ENCODE data around the gene CAV2. TPM values are rescaled to one million over a fixed set of nuclear protein-coding genes. Genes with fewer than 3 reads are reported as not detected.

Gene CAV2
- total and polyA plus RNA-seq, 2 of the 13 experiments (the other 11 are each of a cell fraction or from before 2014, with no cell fraction given) = 0.09 to 0.18 TPM

DNA sequence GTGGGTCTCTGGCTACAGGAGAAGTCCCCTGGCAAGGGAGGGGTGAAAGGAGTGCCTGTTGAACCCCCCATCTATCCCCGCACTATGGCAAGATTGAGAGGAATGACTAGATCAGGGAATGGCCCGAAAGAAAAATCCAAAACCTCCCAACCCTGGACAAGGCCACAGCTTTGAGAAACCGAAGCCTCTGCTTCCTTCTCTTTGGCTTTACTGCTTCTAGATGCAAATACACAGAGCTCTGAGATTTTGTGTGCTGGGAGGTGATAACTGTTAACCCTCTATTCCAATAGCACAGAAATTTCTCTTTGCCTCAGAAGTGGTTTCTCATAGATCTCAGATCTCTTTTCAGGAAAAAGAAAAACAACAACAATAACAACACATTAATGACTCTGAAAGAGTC, 40.3 kb downstream of the CAV2 start:
- no peaks in the 10 kb centered on the region for H3K36me3 ChIP-seq (replicated peaks in 1 of 2; ENCODE audit: control insufficient read depth in 1 of 2, insufficient read depth in 2 of 2, low read length in 2 of 2)
- no TSS peak for BruUV-seq (replicated peaks)
- H2AFZ ChIP-seq (ENCODE audit: low read length) = no peak overlapping the region
- H4K20me1 ChIP-seq (ENCODE audit: insufficient read depth, low read length) = no peaks in the 10 kb centered on the region
- CTCF ChIA-PET (ENCODE audit: low intra/inter-chr PET ratio, low total read pairs) = no interaction called here
- POLR2A ChIA-PET = no interaction called here
- peaks cover 13% of the 10 kb centered on the region for H3K4me1 ChIP-seq (ENCODE audit: insufficient read depth, low read length)
- ATAC-seq (no peak), FAIRE-seq (no peak), DNase-seq (ENCODE audit: low spot score) (no peak)
- H3K4me3 ChIP-seq (replicated peaks in 1 of 3; ENCODE audit: insufficient read depth in 1 of 3, low read depth in 2 of 3, low read length in 3 of 3) = no peak overlapping the region
- intact Hi-C loops (cut with micrococcal nuclease; ENCODE audit: unreplicated experiment) = no loop called here
- in situ Hi-C loops (cut with HindIII; ENCODE audit: extremely low pct_ligation_motif_present, low pct_unique_long_range_greater_than_20kb) = no loop called here
- no peak overlapping the region for H3K4me2 ChIP-seq (ENCODE audit: low read depth, low read length)
- H3K27ac ChIP-seq (ENCODE audit: extremely low read length, insufficient read depth, low read length) = no peak overlapping the region
- H3K79me2 ChIP-seq (ENCODE audit: insufficient read depth, low read length) = no peaks in the 10 kb centered on the region
- no peaks in the 10 kb centered on the region for H3K9me3 ChIP-seq (ENCODE audit: low read length)
- H3K27me3 ChIP-seq (ENCODE audit: control insufficient read depth in 1 of 2, insufficient read depth in 2 of 2, low read length in 2 of 2) = no peaks in the 10 kb centered on the region
- WGBS (ENCODE audit: low lambda C conversion rate) = 64% methylated on average over 3 of the region's 3 CpGs
- H3K9ac ChIP-seq (ENCODE audit: insufficient read depth, low read depth, low read length) = no peak overlapping the region
- TF ChIP-seq GZF1 (CRISPR knock-in tag; IDR thresholded peaks at IDR 0.05) (no peak), ZSCAN9 (CRISPR knock-in tag; IDR thresholded peaks at IDR 0.05; ENCODE audit: borderline replicate concordance) (no peak), RFX5 (IDR thresholded peaks at IDR 0.05; ENCODE audit: low read depth, low read length) (no peak), NFIB (CRISPR knock-in tag; IDR thresholded peaks at IDR 0.05; ENCODE audit: borderline replicate concordance) (no peak), NAIF1 (CRISPR knock-in tag; IDR thresholded peaks at IDR 0.05; ENCODE audit: borderline replicate concordance) (no peak), ZFP36L2 (CRISPR knock-in tag; IDR thresholded peaks at IDR 0.05) (no peak), ATRX (CRISPR knock-in tag; IDR thresholded peaks at IDR 0.05; ENCODE audit: borderline replicate concordance) (no peak), EP300 (IDR thresholded peaks at IDR 0.05; ENCODE audit: low read depth in 2 of 2, low read length in 2 of 2) (no peak), EP300 (CRISPR knock-in tag; IDR thresholded peaks at IDR 0.05; ENCODE audit: borderline replicate concordance) (no peak), ZNF672 (CRISPR knock-in tag; IDR thresholded peaks at IDR 0.05) (no peak), ZNF180 (CRISPR knock-in tag; IDR thresholded peaks at IDR 0.05; ENCODE audit: borderline replicate concordance, low read depth) (no peak), ZNF17 (CRISPR knock-in tag; IDR thresholded peaks at IDR 0.05) (no peak), PHF8 (CRISPR knock-in tag; IDR thresholded peaks at IDR 0.05) (no peak), PCBP2 (optimal IDR thresholded peaks at IDR 0.05; ENCODE audit: low read depth, low read length, poor library complexity, severe bottlenecking) (no peak)
- TF ChIP-seq, protein P1, sequence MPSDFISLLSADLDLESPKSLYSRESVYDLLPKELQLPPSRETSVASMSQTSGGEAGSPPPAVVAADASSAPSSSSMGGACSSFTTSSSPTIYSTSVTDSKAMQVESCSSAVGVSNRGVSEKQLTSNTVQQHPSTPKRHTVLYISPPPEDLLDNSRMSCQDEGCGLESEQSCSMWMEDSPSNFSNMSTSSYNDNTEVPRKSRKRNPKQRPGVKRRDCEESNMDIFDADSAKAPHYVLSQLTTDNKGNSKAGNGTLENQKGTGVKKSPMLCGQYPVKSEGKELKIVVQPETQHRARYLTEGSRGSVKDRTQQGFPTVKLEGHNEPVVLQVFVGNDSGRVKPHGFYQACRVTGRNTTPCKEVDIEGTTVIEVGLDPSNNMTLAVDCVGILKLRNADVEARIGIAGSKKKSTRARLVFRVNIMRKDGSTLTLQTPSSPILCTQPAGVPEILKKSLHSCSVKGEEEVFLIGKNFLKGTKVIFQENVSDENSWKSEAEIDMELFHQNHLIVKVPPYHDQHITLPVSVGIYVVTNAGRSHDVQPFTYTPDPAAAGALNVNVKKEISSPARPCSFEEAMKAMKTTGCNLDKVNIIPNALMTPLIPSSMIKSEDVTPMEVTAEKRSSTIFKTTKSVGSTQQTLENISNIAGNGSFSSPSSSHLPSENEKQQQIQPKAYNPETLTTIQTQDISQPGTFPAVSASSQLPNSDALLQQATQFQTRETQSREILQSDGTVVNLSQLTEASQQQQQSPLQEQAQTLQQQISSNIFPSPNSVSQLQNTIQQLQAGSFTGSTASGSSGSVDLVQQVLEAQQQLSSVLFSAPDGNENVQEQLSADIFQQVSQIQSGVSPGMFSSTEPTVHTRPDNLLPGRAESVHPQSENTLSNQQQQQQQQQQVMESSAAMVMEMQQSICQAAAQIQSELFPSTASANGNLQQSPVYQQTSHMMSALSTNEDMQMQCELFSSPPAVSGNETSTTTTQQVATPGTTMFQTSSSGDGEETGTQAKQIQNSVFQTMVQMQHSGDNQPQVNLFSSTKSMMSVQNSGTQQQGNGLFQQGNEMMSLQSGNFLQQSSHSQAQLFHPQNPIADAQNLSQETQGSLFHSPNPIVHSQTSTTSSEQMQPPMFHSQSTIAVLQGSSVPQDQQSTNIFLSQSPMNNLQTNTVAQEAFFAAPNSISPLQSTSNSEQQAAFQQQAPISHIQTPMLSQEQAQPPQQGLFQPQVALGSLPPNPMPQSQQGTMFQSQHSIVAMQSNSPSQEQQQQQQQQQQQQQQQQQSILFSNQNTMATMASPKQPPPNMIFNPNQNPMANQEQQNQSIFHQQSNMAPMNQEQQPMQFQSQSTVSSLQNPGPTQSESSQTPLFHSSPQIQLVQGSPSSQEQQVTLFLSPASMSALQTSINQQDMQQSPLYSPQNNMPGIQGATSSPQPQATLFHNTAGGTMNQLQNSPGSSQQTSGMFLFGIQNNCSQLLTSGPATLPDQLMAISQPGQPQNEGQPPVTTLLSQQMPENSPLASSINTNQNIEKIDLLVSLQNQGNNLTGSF (CRISPR knock-in tag; IDR thresholded peaks at IDR 0.05) = no peak
- TF ChIP-seq, protein P2, sequence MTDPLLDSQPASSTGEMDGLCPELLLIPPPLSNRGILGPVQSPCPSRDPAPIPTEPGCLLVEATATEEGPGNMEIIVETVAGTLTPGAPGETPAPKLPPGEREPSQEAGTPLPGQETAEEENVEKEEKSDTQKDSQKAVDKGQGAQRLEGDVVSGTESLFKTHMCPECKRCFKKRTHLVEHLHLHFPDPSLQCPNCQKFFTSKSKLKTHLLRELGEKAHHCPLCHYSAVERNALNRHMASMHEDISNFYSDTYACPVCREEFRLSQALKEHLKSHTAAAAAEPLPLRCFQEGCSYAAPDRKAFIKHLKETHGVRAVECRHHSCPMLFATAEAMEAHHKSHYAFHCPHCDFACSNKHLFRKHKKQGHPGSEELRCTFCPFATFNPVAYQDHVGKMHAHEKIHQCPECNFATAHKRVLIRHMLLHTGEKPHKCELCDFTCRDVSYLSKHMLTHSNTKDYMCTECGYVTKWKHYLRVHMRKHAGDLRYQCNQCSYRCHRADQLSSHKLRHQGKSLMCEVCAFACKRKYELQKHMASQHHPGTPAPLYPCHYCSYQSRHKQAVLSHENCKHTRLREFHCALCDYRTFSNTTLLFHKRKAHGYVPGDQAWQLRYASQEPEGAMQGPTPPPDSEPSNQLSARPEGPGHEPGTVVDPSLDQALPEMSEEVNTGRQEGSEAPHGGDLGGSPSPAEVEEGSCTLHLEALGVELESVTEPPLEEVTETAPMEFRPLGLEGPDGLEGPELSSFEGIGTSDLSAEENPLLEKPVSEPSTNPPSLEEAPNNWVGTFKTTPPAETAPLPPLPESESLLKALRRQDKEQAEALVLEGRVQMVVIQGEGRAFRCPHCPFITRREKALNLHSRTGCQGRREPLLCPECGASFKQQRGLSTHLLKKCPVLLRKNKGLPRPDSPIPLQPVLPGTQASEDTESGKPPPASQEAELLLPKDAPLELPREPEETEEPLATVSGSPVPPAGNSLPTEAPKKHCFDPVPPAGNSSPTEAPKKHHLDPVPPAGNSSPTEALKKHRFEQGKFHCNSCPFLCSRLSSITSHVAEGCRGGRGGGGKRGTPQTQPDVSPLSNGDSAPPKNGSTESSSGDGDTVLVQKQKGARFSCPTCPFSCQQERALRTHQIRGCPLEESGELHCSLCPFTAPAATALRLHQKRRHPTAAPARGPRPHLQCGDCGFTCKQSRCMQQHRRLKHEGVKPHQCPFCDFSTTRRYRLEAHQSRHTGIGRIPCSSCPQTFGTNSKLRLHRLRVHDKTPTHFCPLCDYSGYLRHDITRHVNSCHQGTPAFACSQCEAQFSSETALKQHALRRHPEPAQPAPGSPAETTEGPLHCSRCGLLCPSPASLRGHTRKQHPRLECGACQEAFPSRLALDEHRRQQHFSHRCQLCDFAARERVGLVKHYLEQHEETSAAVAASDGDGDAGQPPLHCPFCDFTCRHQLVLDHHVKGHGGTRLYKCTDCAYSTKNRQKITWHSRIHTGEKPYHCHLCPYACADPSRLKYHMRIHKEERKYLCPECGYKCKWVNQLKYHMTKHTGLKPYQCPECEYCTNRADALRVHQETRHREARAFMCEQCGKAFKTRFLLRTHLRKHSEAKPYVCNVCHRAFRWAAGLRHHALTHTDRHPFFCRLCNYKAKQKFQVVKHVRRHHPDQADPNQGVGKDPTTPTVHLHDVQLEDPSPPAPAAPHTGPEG (CRISPR knock-in tag; IDR thresholded peaks at IDR 0.05) = no peak

Data from HepG2 (cell line).